ENCODE results near the gene RAB40C. TPM values are rescaled to one million over a fixed set of nuclear protein-coding genes. Genes with fewer than 3 reads are reported as not detected.

Gene RAB40C, protein sequence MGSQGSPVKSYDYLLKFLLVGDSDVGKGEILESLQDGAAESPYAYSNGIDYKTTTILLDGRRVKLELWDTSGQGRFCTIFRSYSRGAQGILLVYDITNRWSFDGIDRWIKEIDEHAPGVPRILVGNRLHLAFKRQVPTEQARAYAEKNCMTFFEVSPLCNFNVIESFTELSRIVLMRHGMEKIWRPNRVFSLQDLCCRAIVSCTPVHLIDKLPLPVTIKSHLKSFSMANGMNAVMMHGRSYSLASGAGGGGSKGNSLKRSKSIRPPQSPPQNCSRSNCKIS
- total RNA-seq (2014; rRNA removed; shearing (Covaris generic)), result 5.5 and 7.1 TPM in 2 replicates

DNA sequence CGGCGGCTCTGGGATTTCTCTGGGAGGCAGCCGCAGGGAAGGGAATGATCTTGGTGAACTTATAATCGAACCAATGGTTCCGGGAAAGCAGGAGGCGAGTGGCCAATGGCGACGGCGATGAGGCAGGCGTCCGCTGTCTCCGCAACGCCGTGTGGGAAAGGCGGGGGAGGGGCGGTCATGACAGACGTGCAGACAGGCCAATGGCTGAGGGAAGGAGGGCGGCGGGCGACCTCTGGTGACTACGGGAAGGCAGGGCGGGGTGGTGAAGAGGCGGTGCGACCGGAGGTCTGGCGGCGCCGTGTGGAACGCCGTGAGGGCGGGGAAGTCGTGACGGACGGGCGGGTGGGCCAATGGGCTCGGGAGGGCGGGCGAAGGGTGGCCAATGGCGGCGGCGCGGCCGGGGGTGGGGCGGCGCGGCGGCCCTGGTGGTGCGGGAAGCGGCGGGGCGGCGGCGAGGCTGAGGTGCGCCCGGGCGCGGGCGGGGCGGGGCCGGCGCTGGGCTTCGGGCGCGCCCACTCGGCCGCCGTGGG, at the start of gene RAB40C:
Gene RAB40C (plus strand): TSS at position 409 of the 530 bp plus-strand sequence. CDS start 226 bp downstream, outside the sequence.
- peak; percentile 93 for DNase-seq (ENCODE audit: low read depth)

DNA sequence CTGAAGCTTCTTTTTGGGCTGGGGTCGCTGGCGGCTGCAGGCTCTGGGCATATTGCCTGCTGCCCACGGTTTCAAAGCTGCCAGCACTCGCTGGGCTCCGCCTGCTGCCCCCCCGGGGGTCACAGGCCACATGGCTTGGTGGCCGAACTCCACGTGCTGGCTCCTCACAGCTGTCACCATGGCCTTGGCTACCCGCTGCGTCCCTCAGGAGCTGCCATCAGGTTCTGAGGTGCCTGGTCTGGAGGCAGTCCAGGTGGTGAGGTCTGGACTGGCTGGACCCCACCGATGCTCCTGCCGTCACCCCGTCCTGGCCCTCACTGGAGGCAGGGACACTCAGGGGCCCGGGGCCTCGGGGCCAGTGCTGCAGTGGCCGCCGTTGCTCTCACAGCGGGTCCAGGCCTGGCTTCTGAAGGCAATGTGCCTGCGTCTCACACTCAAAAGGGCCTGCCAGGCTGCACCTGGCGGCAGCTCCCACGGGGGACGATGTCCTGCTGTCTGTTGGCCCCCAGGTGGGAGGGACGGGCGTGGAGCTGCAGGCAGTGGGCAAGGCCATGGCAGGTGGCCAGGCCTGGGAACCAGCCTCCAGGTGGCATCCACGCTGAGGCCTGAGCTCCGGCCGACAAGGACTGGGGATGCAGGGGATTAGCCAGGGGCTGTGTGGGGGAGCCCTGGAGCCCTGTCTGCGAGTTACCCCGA, 49.1 kb upstream of the RAB40C start:
- DNase-seq (ENCODE audit: low read depth), result no peak

DNA sequence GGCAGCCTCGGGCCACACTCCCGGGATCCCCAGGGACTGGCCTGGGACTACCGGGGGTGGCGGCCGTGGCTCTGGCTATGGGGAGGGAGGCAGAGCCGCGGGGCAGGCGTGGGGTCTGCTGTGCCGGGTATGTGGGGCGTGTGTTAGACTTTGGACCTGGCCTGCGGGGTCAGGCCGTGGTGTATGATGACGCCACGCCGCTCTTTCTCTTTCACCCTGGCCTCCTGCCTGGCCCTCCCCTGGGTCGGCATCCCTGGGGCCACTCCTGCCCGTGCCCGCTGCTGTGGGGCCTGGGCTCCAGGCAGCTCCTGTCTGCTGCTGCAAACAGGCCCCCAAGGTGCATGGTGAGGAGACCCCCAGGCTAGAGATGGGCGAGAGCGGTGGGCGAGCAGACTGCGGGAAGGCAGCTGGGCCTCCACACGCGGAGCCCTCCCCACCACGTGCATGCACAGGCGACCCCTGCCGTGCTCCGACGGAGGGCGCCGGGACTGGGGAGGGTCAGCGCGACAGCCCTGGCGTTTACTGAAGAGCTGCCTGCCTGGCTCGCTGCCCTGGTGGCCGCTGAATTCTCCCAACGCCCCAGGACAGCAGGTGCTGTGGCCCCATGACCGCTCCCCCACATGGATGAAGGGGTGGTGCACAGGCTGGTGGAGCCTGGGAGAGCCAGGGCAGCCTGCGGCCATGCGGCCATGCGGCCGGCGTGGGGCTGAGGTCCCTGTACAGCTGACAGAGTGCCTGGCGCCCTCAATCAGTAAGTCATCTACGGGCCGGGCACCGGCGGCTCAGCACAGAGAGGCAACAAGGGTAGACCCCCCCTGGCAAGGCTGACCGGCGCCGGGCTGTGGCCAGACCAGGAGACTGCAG, 46.3 kb upstream of the RAB40C start:
- DNase-seq (ENCODE audit: low read depth), result no peak

DNA sequence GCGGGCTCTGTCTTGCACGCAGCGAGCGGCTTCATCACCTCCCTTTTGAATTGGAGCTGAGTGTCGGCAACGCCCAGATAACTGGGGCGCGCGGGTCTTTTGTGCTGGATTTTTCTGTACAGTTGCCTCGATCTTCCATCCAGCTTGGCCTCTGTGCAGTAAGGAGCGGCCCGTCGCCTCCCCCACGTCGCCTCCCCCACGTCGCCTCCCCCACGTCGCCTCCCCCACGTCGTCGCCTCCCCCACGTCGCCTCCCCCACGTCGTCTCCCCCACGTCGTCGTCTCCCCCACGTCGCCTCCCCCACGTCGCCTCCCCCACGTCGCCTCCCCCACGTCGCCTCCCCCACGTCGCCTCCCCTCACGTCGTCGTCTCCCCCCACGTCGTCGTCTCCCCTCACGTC, 45.3 kb upstream of the RAB40C start:
- no peak for DNase-seq (ENCODE audit: low read depth)

DNA sequence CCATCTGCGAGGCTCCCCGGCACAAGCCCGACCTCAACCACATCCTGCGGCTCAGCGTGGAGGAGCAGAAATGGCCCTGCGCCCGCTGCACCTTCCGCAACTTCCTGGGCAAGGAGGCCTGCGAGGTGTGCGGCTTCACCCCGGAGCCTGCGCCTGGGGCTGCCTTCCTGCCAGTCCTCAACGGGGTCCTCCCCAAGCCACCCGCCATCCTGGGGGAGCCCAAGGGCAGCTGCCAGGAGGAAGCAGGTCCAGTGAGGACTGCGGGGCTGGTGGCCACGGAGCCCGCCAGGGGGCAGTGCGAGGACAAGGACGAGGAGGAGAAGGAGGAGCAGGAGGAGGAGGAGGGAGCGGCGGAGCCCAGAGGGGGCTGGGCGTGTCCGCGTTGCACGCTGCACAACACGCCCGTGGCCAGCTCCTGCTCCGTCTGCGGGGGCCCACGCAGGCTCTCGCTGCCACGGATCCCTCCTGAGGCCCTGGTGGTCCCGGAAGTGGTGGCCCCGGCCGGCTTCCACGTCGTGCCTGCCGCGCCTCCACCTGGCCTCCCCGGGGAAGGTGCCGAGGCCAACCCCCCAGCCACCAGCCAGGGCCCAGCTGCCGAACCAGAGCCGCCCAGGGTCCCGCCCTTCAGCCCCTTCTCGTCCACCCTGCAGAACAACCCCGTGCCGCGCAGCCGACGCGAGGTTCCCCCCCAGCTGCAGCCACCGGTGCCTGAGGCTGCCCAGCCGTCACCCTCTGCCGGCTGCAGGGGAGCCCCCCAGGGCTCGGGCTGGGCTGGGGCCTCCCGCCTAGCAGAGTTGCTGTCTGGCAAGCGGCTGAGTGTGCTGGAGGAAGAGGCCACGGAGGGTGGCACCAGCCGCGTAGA, 42.7 kb upstream of the RAB40C start:
- DNase-seq (ENCODE audit: low read depth), result no peak

DNA sequence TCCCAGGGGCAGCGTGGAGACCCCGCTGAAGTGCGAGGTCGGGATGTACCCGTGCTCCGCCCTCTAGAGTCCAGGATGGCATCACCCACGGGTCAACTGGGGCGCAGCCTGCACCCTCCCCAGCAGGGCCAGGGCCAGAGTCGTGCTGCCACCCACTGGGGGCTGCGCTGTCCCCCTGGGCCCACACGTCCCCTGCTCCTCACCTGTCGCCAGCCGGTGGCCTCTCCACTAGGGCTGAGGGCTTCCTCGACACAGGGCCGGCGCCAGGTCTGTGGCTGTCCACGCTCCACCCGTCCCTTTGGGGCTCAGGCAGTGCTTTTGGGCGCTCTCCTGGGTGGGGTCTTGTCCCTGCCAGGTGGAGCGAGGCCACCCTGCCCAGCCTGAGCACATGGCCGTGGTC, 41.3 kb upstream of the RAB40C start:
- DNase-seq (ENCODE audit: low read depth), result no peak

DNA sequence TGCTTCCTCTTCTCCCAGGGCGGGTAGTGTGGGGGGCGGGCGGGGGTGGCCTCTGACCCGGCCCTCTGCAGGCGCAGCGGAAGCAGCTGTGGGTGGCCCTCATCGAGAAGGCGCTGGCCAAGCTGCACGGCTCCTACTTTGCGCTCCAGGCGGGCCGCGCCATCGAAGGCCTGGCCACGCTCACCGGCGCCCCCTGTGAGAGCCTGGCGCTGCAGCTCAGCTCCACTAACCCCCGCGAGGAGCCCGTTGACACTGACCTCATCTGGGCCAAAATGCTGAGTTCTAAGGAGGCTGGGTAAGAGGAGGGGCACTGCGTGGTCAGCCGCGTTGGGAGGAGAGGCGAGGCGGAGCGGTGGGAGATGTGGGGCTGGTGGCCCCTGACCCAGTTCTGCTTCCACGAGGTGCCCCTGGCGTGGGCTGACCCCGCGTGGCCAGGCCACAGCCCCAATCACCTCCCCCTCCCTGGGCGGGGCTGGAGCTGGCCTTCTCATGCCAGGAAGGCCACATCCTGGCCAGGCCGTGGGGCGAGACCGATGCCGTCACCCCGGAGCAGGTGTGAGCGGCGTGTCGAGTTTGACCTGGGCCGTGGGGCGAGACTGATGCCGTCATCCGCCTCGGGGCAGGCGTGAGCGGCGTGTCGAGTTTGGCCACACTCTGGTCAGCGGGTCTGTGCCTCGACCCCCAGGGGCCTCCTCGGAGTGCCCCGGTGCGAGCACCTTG, 40.2 kb upstream of the RAB40C start:
- DNase-seq (ENCODE audit: low read depth), result no peak

DNA sequence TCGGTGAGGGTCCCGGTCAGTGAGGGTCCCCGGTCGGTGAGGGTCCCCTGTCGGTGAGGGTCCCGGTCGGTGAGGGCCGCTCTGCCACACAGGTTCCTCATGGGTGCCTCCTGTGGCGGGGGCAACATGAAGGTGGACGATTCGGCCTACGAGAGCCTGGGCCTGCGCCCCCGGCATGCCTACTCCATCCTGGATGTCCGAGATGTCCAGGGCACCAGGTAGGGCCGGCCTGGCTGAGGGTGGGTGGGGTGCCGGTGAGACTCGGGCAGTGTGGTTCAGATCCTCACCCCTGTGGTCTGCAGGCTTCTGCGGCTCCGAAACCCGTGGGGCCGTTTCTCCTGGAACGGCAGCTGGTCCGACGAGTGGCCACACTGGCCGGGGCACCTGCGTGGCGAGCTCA, 38.7 kb upstream of the RAB40C start:
- DNase-seq (ENCODE audit: low read depth), result no peak

DNA sequence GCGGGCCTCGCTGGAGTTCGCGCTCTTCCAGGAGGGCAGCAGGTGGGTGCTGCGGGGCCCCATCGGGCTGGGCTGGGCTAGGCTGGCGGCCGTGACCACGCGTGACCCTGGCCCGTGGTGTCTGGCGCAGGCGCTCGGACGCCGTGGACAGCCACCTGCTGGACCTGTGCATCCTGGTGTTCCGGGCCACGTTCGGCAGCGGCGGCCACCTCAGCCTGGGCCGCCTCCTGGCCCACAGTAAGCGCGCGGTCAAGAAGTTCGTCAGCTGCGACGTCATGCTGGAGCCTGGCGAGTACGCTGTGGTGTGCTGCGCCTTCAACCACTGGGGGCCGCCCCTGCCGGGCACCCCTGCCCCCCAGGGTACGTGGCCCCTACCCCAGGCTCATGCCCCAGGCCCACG, 37.7 kb upstream of the RAB40C start:
- DNase-seq (ENCODE audit: low read depth), result no peak

DNA sequence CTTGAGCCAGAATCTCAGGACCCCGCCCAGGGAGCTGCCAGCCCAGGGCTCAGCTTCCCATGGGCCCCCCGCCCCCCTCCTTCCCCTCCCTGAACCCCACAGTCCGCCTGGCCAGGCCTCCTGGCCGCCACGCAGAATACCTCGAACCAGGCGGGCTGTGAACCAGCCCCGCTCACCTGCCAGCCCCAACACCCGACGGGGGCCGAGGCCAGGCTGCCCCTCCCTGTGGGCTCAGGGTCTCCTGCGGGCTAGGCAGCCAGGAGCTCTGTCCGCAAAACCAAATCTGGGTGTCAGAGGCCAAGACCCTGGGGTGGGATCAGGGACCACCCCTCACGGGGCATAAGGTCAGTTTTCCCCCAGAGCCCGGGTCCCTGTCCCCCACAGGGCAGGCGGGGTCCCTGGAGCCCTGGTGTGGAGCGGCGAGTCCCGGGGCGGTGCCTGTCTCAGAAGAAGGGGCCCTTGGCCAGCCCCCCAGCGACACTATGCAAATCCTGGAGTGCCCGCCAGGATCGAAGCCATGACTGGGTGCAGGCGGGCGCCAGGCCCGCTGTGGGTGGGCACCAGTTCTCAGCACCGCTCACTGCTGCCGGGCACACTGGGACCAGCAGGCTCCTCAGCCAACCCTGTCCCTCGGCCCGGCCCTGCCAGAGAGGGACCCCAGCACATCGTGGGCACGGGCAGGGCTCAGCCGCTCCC, 36.1 kb upstream of the RAB40C start:
- no peak for DNase-seq (ENCODE audit: low read depth)

DNA sequence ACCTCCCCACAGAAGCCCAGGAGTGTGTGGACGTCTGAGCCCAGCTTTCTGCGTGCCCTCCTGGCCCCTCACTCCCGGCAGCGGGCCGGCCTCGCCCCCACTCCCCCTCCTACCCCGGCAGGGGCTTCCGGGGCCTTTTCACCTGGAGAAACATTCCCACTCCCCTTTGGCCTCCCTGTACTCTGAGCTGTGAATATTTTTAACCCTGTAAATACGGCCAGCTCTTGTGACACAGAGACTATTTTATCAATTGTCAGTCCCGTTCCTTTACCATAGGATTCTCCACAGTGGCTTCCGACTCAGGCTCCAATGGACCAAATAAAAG, 35.6 kb upstream of the RAB40C start:
- no peak for DNase-seq (ENCODE audit: low read depth)

DNA sequence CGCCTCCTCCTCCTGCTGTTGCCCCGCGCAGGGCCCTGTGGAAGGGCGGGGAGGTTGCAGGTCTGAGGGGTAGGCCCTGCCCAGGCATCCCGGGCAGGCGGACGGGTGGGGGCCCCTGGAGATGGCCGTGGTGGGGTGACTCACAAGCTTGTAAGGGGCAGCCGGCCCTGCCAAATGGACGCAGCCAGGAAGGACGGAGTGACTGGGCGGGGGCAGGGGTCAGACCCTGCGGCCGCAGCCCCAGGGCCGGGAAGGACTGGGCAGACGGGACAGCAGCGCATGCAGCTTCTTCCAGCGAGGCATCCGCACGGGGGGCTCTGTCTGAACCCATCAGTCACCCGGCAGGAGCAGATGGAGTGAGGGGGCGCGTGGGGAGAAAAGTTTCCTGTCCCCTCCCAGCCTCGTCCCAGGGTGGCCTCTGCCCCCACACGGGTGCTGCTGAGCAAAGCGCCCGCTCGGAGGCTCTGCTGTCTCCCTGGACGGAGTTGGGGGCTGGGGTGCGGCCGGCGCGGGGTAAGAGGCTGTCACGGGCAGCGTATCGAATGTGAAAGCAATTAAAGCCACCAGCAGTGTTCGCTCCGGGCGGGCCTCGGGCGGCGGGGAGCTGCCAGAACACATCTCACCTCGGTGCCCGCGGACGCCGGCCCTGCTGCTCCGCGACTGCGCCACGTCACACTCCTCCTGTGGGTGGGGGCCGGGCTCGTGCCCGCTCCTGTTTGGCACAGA, 35.1 kb upstream of the RAB40C start:
- peak; percentile 39 for DNase-seq (ENCODE audit: low read depth)

DNA sequence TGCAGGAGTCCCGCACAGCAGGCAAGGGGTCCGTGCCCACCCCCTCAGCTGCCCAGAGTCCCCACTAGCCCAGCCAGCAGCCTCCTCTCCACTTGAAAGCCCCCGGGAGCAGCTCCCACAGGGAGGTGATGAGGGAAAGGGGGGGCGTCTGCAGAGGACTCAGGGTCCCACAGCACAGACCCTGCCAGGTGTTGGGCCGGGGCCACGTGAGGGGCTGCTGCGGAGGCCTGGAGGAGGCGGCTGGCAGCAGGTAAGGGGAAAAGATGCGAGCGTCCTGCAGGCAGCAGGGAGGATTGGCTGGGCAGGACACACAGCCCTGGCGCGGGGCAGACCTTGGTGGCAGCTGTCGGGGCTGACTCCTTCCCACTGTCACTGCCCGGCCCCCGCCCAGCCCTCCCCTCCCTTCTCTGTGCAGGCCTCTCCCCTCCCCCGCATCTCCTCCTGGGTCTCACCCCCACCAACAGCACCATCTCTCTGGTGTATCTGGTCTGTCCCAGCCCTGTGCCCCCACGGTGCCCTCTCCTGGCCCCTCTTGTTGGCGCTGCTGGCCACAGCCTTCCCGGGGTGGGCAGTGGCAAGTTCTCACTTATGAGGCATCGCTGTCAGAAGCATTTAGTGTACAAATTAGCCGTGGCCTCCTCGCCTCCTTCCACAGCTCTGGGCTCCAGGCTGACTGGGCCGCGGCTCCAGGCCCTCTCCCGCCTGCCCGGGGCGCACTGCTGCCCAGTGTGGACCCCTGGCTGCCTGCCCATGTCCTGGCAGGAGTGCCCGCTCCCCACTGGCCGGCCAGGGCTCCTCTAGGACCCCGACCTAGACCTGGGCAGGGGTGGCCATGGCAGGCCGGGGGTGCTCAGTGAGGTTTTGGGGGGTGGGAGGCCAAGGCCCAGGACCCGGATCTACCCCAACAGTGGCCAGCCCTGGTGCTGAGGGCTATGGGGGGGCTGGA, 34.1 kb upstream of the RAB40C start:
- no peak for DNase-seq (ENCODE audit: low read depth)

DNA sequence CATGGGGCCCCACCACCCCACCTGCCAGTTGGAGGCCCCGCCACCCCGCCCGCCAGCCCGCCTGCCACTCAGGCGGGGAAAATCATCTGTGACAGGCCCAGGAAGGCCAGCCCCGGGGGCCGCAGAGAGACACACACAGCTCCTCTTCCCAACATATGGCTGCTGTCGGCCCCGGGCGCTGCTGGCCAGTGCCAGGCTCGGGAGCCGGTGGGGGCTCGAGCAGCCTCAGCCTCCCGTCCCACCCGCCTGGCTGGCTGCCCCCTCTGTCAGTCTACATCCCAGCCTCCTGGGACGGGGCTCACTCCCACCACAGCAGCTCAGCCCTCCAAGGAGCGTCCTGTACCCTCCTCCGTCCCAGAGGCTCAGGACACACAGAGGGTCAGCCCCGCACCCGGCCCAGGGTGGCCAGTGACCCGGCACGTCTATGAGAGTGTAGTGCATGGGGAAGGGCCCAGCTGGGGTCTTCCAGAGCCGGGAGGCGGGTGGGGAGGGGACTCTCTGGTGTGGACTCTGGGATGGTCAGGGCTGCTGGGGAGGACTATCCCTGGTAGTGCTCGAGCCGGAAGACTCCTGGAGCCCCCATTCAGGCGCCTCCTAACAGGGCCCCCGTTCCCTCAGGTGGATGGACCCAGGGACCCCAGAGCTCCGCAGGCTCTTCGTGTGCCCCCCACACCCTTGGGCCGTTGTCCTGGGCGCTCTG, 33.2 kb upstream of the RAB40C start:
- no peak for DNase-seq (ENCODE audit: low read depth)

DNA sequence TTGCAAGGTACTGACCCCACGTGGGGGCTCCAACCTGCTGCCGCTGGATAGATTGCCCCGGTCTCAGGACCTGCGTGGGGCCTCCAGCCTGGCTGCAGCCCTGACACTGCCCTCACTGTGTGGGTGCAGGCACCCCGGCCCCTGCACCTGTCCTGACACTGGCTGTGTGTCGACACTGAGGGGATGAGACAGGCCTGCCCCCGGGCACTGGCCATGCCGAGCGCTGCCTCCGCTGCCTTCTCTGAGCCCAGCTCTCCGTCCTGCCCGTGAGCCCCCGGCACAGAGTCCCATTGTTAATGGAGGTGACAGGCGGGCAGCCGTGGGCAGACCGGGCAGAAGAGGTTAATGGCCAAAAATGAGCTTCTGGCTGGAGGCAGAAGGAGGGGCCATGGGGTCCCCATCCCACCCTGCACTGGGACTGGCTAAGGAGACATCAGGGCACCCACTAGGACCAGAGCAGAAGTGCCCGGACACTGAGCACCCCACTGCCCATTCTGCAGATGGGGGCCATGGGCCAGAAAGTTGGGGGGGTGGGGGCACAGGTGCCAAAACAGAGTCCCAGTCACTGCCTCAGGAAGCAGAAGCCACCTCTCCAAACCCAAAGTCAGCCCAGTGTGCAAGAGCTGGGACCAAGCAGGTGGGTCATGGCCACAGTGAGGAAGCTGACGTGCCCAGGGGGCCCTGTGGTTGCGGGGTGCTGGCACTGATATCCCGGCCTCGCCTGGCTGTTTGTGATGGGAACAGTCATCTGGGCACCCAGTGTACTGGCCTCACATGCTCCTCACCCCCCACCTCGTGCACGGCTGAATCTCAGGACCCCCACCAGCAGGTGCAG, 32.2 kb upstream of the RAB40C start:
- DNase-seq (ENCODE audit: low read depth), result no peak

DNA sequence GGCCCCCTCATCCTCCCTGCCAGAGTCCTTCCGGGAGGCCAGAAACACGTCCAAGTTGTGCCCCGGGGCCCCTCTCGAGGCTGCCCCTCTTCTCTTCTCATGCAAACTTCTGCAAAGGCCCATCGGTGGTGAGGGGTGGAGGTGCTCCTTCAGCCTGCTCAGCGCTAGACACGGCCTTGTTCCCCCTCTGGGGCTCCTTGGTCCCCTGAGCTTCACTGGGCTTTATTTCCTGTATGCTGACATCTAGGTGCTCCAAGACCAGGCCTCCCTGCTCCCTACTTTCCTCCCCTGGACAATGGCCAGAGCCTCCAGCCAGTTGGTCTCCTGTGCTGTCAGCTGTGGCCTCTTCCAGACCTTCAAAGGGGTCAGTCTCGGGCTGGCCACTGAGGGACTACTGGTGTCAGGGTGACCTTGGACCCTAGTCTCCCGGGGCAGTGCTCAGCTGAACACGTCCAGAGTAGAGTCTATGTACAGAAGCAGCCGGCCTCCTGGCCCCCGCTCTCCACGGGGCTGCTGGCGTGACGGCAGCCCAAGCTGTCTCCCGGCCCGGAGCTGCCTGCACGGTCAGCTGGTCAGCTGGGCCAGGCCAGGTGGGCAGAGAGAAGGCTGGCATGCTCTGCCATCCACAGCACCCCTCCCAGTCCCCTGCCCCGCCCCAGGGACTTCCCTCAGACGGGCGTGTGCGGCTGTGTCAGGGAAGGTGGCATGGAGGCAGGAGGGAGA, 31.4 kb upstream of the RAB40C start:
- DNase-seq (ENCODE audit: low read depth), result no peak

Data from RPMI7951 (cell line).